Fibroblast of lung (primary cell): Measurements from ENCODE around the gene ADCK2. TPM values are rescaled to one million over a fixed set of nuclear protein-coding genes. Genes with fewer than 3 reads are reported as not detected.

Experiments
- DNase-seq, 2 donors: peaks; one replicate each; pipeline versions ENCODE4 v3.0.0 to v3.0.0-alpha.2; 2010; ENCODE audit warnings: low read depth in 2 of 2
- H2AFZ ChIP-seq: 2 replicates; pipeline ENCODE4 v1.5.1; 2012; ENCODE audit warnings: low read length, control low read depth, inconsistent platforms
- H3K27ac ChIP-seq: 2 replicates; pipeline ENCODE4 v1.5.1; 2011; ENCODE audit warnings: low read length, control low read depth; ENCODE audit not compliant: insufficient read depth
- H3K27me3 ChIP-seq: 2 replicates; pipeline ENCODE4 v1.5.1; 2011; ENCODE audit warnings: mild to moderate bottlenecking, low read length; ENCODE audit not compliant: control insufficient read depth, insufficient read depth
- H3K36me3 ChIP-seq: 2 replicates; pipeline ENCODE4 v1.5.1; 2011; ENCODE audit warnings: low read length; ENCODE audit not compliant: control insufficient read depth, insufficient read depth
- H3K4me1 ChIP-seq: 2 replicates; pipeline ENCODE4 v1.5.1; 2011; ENCODE audit warnings: low read length; ENCODE audit not compliant: control insufficient read depth, insufficient read depth; ENCODE audit errors: extremely low read depth
- H3K4me2 ChIP-seq: 2 replicates; pipeline ENCODE4 v1.5.1; 2011; ENCODE audit warnings: low read length, control low read depth; ENCODE audit not compliant: insufficient read depth; ENCODE audit errors: extremely low read depth
- H3K4me3 ChIP-seq, 4 experiments: fragments of 200-600 bp in 1 of 4; sonication (generic) in 1 of 4; replicated peaks in 1 of 4; 2 replicates each; pipeline ENCODE4 v1.5.1; 2011 to 2016; ENCODE audit warnings: low read length in 4 of 4, low read depth in 3 of 4, mild to moderate bottlenecking in 3 of 4, control low read depth in 2 of 4, inconsistent platforms in 1 of 4, mixed read lengths in 1 of 4; ENCODE audit not compliant: insufficient read depth in 1 of 4; ENCODE audit errors: control extremely low read depth in 1 of 4
- H3K79me2 ChIP-seq: 2 replicates; pipeline ENCODE4 v1.5.1; 2012; ENCODE audit warnings: mild to moderate bottlenecking, low read length, inconsistent platforms; ENCODE audit not compliant: control insufficient read depth, insufficient read depth
- H3K9ac ChIP-seq: 2 replicates; pipeline ENCODE4 v1.5.1; 2011; ENCODE audit warnings: mild to moderate bottlenecking, low read length, control low read depth; ENCODE audit not compliant: insufficient read depth
- H3K9me3 ChIP-seq: 2 replicates; pipeline ENCODE4 v1.5.1; 2012; ENCODE audit warnings: low read depth, low read length; ENCODE audit not compliant: control insufficient read depth, insufficient read depth
- H4K20me1 ChIP-seq: 2 replicates; pipeline ENCODE4 v1.5.1; 2011; ENCODE audit warnings: low read length; ENCODE audit not compliant: control insufficient read depth, insufficient read depth; ENCODE audit errors: extremely low read depth
- CTCF ChIP-seq, 2 donors: IDR thresholded peaks in 1 of 2; conservative IDR thresholded peaks in 1 of 2; 1 replicate in 1 of 2; 2 replicates in 1 of 2; pipeline ENCODE4 v1.5.1; 2011 to 2012; ENCODE audit warnings: low read length in 2 of 2, control low read depth in 1 of 2, inconsistent platforms in 1 of 2, low read depth in 1 of 2, mild to moderate bottlenecking in 1 of 2
- EZH2 ChIP-seq: IDR thresholded peaks from 2 replicates; pipeline ENCODE4 v1.5.1; 2012; ENCODE audit warnings: low read length, control low read depth, mild to moderate bottlenecking; ENCODE audit errors: missing control alignments
- polyA plus RNA-seq, 2 donors: library from polyadenylated mRNA; depleted of rRNA in 1 of 2; stranded (reverse) in 1 of 2; unstranded in 1 of 2; fragments of >200 nt; gene quantifications; 2 replicates each; pipeline ENCODE4 v1.2.1, GENCODE V29; 2011 to 2012; ENCODE audit warnings: missing spikeins in 1 of 2
- total RNA-seq: library from RNA; depleted of rRNA; stranded (reverse); fragments of >200 nt; gene quantifications from 2 replicates; pipeline ENCODE4 v1.2.1, GENCODE V29; 2014

ADCK2 gene
- total and polyA plus RNA-seq, 2 donors (not counting 1 experiment from before 2014, with no cell fraction given): 7.1 to 37.5 TPM

GRCh38 chr7:140654661-140655060 is 18.1 kb upstream of the ADCK2 start:
- TF ChIP-seq EZH2 (no peak), CTCF (conservative IDR thresholded peaks at IDR 0.05 in 1 of 2, IDR thresholded peaks at IDR 0.05 in 1 of 2; ENCODE audit: low read depth in 1 of 2, low read length in 2 of 2) (no peak)
- Histone ChIP-seq H3K27me3 (no peaks in the 10 kb centered on the region), H3K9ac (no peak overlapping the region), H3K4me1 (peaks cover 3% of the 10 kb centered on the region), H3K9me3 (no peaks in the 10 kb centered on the region), H3K36me3 (no peaks in the 10 kb centered on the region), H3K4me2 (no peak overlapping the region), H3K79me2 (no peaks in the 10 kb centered on the region), H3K27ac (no peak overlapping the region), H3K4me3 (no peak overlapping the region), H4K20me1 (no peaks in the 10 kb centered on the region), H2AFZ (no peak overlapping the region)
- no peak for DNase-seq

GRCh38 chr7:140655511-140656408 is 17.0 kb upstream of the ADCK2 start:
- Histone ChIP-seq H3K27ac (no peak overlapping the region), H3K4me2 (peak overlapping the region; percentile 90), H3K27me3 (no peaks in the 10 kb centered on the region), H2AFZ (peak overlapping the region; percentile 65), H3K4me1 (peaks cover 3% of the 10 kb centered on the region), H3K36me3 (no peaks in the 10 kb centered on the region), H3K79me2 (no peaks in the 10 kb centered on the region), H4K20me1 (no peaks in the 10 kb centered on the region), H3K9ac (no peak overlapping the region), H3K9me3 (no peaks in the 10 kb centered on the region), H3K4me3 (peak overlapping the region; percentile 34 to 48 (median 37))
- DNase-seq: no peak
- TF ChIP-seq EZH2: no peak
- no peak for TF ChIP-seq CTCF (conservative IDR thresholded peaks at IDR 0.05 in 1 of 2, IDR thresholded peaks at IDR 0.05 in 1 of 2; ENCODE audit: low read depth in 1 of 2, low read length in 2 of 2)

- Histone ChIP-seq H3K9me3 (no peaks in the 10 kb centered on the region), H4K20me1 (no peaks in the 10 kb centered on the region), H3K27ac (peak overlapping the region; percentile 56), H3K36me3 (no peaks in the 10 kb centered on the region), H3K4me3 (peak overlapping the region; percentile 34 to 48 (median 37)), H3K4me2 (peak overlapping the region; percentile 90), H3K4me1 (peaks cover 3% of the 10 kb centered on the region), H3K9ac (no peak overlapping the region), H3K27me3 (no peaks in the 10 kb centered on the region), H2AFZ (peak overlapping the region; percentile 86), H3K79me2 (no peaks in the 10 kb centered on the region)
- TF ChIP-seq EZH2: no peak
- TF ChIP-seq CTCF (conservative IDR thresholded peaks at IDR 0.05 in 1 of 2, IDR thresholded peaks at IDR 0.05 in 1 of 2; ENCODE audit: low read depth in 1 of 2, low read length in 2 of 2): no peak
- peak in 1 of 2 donors; percentile 79 for DNase-seq
Observed at GRCh38 chr7:140656548-140657515, 15.9 kb upstream of the ADCK2 start.
